HG02973 (cell line): ENCODE measurements around the gene GUCY1A2.
"Not testable (repeated sequence)": the region's sequence is repeated elsewhere in the genome, so short reads cannot be mapped to it uniquely, and the experiment has no call there.

Experiments used
- ATAC-seq: cut with Tn5 transposase; IDR thresholded peaks from one replicate; pipeline ENCODE4 v1.9.1; 2021; ENCODE audit warnings: moderate library complexity; ENCODE audit not compliant: unreplicated experiment

Gene GUCY1A2

GRCh38 chr11:106848526-106848925 is 169.8 kb downstream of the GUCY1A2 start:
- ATAC-seq: no peak

DNA sequence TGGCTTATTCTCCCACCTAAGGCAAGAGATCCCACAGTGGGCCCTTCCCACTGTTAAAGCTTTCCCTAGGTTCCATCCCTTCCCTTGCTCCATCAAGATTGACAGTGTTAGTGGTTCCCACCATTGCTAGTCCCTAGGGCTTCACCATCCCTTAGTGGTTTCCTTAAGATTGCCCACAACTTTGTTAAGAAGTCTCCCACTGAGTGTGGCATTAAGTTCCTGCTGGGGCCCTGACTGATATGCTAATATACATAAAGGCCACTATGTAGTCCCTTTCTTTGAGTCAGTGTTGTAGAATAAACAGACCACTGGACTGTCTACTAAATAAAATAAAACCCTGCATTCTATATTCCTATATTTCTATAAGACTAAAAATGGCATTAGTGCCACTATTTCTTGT is 176.1 kb downstream of the GUCY1A2 start:
- ATAC-seq: no peak

DNA sequence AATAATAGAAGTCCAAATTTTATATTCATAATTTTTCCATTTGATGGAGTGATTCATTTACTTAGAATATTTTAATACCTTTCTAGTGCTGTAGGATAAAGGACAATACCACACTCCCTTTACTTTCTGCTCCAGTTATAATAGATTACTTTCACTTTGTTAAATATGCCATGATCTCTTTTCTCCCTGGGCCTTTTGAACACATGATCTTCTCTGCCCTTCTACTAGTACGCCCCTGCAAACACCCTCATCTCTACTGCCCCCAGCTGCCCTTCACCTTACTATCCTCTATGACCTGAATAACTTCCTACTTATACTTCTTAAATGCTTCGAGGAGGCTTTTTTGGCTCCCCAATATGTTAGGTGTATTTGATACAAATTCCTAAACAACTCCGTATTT is 177.3 kb downstream of the GUCY1A2 start:
- ATAC-seq: no peak

DNA sequence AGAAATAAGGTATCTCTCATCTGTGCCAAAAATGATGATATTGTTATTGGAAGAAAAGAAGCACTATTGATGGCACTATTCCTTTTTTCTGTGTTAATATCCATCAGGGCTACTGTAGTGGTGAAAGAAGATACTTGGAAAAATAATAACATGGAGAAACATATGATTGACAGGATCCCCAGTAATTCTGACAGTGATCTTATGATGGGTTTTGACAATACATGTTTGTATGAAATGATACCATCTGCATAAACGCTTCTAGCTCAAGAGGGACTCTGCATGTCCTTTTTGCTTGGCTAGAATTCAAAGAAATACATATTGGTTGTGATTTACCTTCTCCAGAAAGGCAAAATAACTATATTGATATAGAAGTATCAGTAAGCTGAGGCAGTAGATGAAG is 178.1 kb downstream of the GUCY1A2 start:
- no peak for ATAC-seq

GRCh38 chr11:106834567-106834966 is 183.7 kb downstream of the GUCY1A2 start:
- no peak for ATAC-seq

GRCh38 chr11:106828976-106829375 is 189.3 kb downstream of the GUCY1A2 start:
- ATAC-seq: no peak

GRCh38 chr11:106828576-106828975 is 189.7 kb downstream of the GUCY1A2 start:
- no peak for ATAC-seq

- no peak for ATAC-seq
Observed at GRCh38 chr11:106827687-106828086, 190.6 kb downstream of the GUCY1A2 start.

DNA sequence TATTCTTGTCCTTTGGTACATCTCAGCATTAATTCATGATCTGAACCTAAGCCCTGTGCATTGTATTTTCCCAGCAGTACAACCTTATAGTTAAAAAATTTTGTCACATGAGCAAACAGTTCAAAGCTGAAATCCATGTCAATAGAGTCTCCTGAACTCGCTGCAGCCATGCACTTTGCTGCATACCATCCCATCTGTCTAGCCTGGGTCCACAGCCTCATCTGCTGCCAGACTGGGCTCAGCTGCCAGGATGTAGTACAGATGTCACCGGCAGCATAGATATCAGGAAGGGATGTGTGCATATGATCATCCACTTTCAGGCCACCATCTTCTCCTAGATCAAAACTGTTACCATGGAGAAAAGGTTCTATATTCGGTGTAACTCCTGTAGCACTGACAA is 191.7 kb downstream of the GUCY1A2 start:
- not testable (repeated sequence) for ATAC-seq

GRCh38 chr11:106821826-106822225 is 196.4 kb downstream of the GUCY1A2 start:
- ATAC-seq: no peak

GRCh38 chr11:106821291-106821690 is 197.0 kb downstream of the GUCY1A2 start:
- no peak for ATAC-seq

- ATAC-seq: no peak
Observed at GRCh38 chr11:106818443-106818842, 199.8 kb downstream of the GUCY1A2 start.

GRCh38 chr11:106815209-106815608 is 203.1 kb downstream of the GUCY1A2 start:
- ATAC-seq: no peak

DNA sequence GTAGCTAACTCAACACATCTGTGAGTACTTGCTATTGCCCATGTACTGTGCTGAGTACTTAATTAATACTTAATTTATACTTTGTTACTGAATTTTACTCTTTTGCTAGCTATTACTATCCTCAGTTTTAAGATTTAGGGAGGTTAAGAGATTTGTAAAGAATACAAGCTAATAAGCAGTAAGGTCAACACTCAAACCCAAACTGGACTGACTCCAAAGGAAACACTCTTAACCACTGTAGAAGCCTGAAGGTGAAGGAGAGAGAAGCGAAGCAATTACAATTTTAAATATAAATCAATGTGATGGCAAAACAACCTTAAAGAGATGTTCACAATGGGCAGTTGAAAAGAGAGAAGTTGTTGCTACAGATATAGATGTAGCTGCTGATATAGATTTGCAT is 204.5 kb downstream of the GUCY1A2 start:
- no peak for ATAC-seq

GRCh38 chr11:106794058-106794457 is 224.2 kb downstream of the GUCY1A2 start:
- no peak for ATAC-seq

DNA sequence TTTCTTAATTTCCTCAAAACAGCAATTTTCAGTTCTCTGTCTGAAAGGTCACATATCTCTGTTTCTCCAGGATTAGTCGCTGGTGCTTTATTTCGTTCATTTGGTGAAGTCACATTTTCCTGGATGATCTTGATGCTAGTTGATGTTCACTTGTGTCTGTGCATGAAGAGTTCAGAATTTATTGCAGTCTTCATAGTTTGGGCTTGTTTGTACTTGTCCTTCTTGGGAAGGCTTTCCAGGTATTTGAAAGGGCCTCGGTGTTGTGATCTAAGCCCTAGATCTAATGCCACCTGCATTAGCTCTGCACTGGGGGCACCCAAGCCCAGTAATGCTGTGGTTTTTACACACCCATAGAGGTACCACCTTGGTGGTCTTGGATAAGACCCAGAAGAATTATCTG is 228.9 kb downstream of the GUCY1A2 start:
- no peak for ATAC-seq

GRCh38 chr11:106787454-106787853 is 230.8 kb downstream of the GUCY1A2 start:
- no peak for ATAC-seq

DNA sequence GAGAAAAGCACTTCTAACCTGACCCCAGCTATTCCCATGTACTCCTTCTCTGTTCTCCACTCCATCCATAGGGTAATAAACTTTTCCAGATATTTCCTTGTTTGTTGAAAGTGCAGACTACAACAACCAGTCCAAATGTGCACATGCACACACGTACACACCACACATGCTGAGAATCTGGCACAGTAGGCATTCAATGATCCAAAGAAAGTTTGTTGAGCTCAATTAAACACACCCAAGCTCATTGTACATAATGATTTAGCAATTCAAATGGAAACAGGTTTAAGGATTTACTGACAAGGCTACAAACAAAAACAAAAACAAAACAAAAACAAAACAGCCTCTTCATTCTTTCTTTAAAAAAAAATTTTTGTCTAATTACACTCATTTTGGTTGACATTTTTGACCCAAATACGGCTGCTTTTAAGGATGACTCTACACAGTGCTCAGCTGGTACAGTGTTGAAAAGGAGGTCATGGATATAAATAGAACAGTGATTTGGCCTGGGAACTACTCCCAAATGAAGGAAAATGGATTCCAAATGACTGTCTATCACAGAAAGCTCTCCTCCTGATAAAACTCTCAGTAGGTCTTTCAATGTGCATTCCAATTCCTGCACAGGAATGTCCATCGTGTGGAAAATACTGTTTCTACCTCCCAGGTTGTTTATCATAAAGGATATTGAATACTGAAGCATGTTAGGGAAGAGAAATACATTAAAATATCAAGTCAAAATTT is 232.2 kb downstream of the GUCY1A2 start:
- no peak for ATAC-seq

- not testable (repeated sequence) for ATAC-seq
Observed at GRCh38 chr11:106777302-106777701, 241.0 kb downstream of the GUCY1A2 start.

GRCh38 chr11:106770489-106771085 is 247.7 kb downstream of the GUCY1A2 start:
- ATAC-seq: no peak

GRCh38 chr11:106765469-106766258 is 252.6 kb downstream of the GUCY1A2 start:
- no peak for ATAC-seq

DNA sequence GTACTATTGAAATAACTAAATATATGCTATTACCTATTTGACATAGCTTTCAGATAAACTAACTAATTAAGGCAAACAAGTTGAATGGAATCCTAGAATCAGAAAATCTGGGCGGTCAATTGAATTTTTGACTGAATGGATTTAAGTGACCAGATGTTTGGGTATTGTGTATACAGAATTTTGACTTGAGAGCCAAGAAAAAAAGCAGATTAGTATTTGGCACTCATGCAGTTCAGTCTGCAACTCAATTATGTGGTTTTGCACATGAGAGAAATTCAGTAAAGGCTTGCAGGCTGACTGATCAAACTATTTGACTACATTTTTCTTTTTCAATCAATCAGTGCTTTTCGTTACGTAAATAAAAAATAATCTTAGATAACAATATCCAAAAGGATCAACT is 254.8 kb downstream of the GUCY1A2 start:
- no peak for ATAC-seq
